Liver (tissue), 9 donors: Measurements from ENCODE around the gene IQGAP2. TPM values are rescaled to one million over a fixed set of nuclear protein-coding genes. Genes with fewer than 3 reads are reported as not detected.

Source experiments
- DNase-seq: peaks from one replicate; pipeline ENCODE4 v3.0.0-alpha.2; 2017; ENCODE audit warnings: low spot score
- H3K27ac ChIP-seq, 2 donors: one replicate each; pipeline ENCODE4 v1.7.0; 2013; ENCODE audit warnings: inconsistent platforms in 2 of 2, low read length in 2 of 2, control low read depth in 1 of 2, low read depth in 1 of 2, mild to moderate bottlenecking in 1 of 2
- H3K27me3 ChIP-seq, 4 donors: one replicate each; pipeline versions ENCODE4 v1.6.1 to v1.7.0; 2013; ENCODE audit warnings: low read length in 3 of 4, inconsistent platforms in 1 of 4, mild to moderate bottlenecking in 1 of 4, moderate library complexity in 1 of 4; ENCODE audit not compliant: control insufficient read depth in 4 of 4, insufficient read depth in 4 of 4
- H3K36me3 ChIP-seq, 4 donors: one replicate each; pipeline versions ENCODE4 v1.6.1 to v1.7.0; 2013; ENCODE audit warnings: low read length in 3 of 4, mild to moderate bottlenecking in 3 of 4, low read depth in 1 of 4, moderate library complexity in 1 of 4; ENCODE audit not compliant: control insufficient read depth in 4 of 4, insufficient read depth in 3 of 4
- H3K4me1 ChIP-seq, 4 donors: one replicate each; pipeline versions ENCODE4 v1.6.1 to v1.7.0; 2013; ENCODE audit warnings: low read length in 3 of 4, mild to moderate bottlenecking in 3 of 4, moderate library complexity in 1 of 4; ENCODE audit not compliant: control insufficient read depth in 4 of 4, insufficient read depth in 4 of 4
- H3K4me3 ChIP-seq, 3 donors: one replicate each; pipeline versions ENCODE4 v1.6.1 to v1.7.0; 2013; ENCODE audit warnings: low read length in 3 of 3, control low read depth in 1 of 3, low read depth in 1 of 3, mild to moderate bottlenecking in 1 of 3
- H3K9ac ChIP-seq, 2 donors: one replicate each; pipeline ENCODE4 v1.7.0; 2013; ENCODE audit warnings: low read length in 2 of 2, mild to moderate bottlenecking in 2 of 2, moderate library complexity in 2 of 2, control low read depth in 1 of 2, low read depth in 1 of 2
- H3K9me3 ChIP-seq, 4 donors: one replicate each; pipeline versions ENCODE4 v1.6.1 to v1.7.0; 2013; ENCODE audit warnings: low read length in 3 of 4; ENCODE audit not compliant: control insufficient read depth in 4 of 4
- EGR1 ChIP-seq, 2 donors: IDR thresholded peaks; 2 replicates each; pipeline ENCODE4 v1.6.1; 2016 to 2018; ENCODE audit warnings: antibody characterized with exemption in 2 of 2, low read depth in 2 of 2
- FOXA1 ChIP-seq: IDR thresholded peaks from 2 replicates; pipeline ENCODE4 v1.6.1; 2016; ENCODE audit warnings: antibody characterized with exemption
- FOXA2 ChIP-seq: IDR thresholded peaks from 2 replicates; pipeline ENCODE4 v1.6.1; 2016; ENCODE audit warnings: antibody characterized with exemption
- GABPA ChIP-seq, 2 donors: IDR thresholded peaks in 1 of 2; conservative IDR thresholded peaks in 1 of 2; 2 replicates each; pipeline ENCODE4 v1.6.1; 2016; ENCODE audit warnings: antibody characterized with exemption in 2 of 2, mild to moderate bottlenecking in 1 of 2, moderate library complexity in 1 of 2
- HNF4A ChIP-seq, 2 donors: conservative IDR thresholded peaks; 2 replicates each; pipeline ENCODE4 v1.6.1; 2016; ENCODE audit warnings: antibody characterized with exemption in 2 of 2, mild to moderate bottlenecking in 2 of 2
- HNF4G ChIP-seq: IDR thresholded peaks from 2 replicates; pipeline ENCODE4 v1.6.1; 2016; ENCODE audit warnings: antibody characterized with exemption
- JUND ChIP-seq, 2 donors: IDR thresholded peaks; 2 replicates each; pipeline ENCODE4 v1.6.1; 2016; ENCODE audit warnings: antibody characterized with exemption in 2 of 2
- NR2F2 ChIP-seq: IDR thresholded peaks from 2 replicates; pipeline ENCODE4 v1.6.1; 2016; ENCODE audit warnings: antibody characterized with exemption
- RAD21 ChIP-seq, 2 donors: IDR thresholded peaks; 2 replicates each; pipeline ENCODE4 v1.6.1; 2016; ENCODE audit warnings: antibody characterized with exemption in 2 of 2, mild to moderate bottlenecking in 2 of 2
- RXRA ChIP-seq, 2 donors: IDR thresholded peaks; 2 replicates each; pipeline ENCODE4 v1.6.1; 2017 to 2018; ENCODE audit warnings: antibody characterized with exemption in 2 of 2, mild to moderate bottlenecking in 1 of 2
- SP1 ChIP-seq: IDR thresholded peaks from 2 replicates; pipeline ENCODE4 v1.6.1; 2018; ENCODE audit warnings: antibody characterized with exemption, mild to moderate bottlenecking
- TAF1 ChIP-seq: conservative IDR thresholded peaks from 2 replicates; pipeline ENCODE4 v1.6.1; 2016; ENCODE audit warnings: antibody characterized with exemption, mild to moderate bottlenecking
- YY1 ChIP-seq: IDR thresholded peaks from 2 replicates; pipeline ENCODE4 v1.6.1; 2016; ENCODE audit warnings: antibody characterized with exemption, mild to moderate bottlenecking
- WGBS: extraction: QIAGEN DNeasy Blood & Tissue Kit; methylation state at CpG from one replicate; pipeline ENCODE4 v1.1.7; 2013; 5-methylcytosine and 5-hydroxymethylcytosine counted together
- polyA plus RNA-seq, 2 donors: library from polyadenylated mRNA; stranded (reverse) in 1 of 2; unstranded in 1 of 2; fragments of 200-250 nt in 1 of 2; fragments of >200 nt in 1 of 2; fragmentation: Nextera tagmentation in 1 of 2; extraction: Ambion mirVana in 1 of 2; gene quantifications; one replicate each; pipeline versions ENCODE4 v1.2.1 to v1.2.3, GENCODE V29; 2013 to 2015
- total RNA-seq, 2 donors: library from RNA; depleted of rRNA; stranded (reverse); fragments of >200 nt; gene quantifications; one replicate each; pipeline ENCODE4 v1.2.3, GENCODE V29; 2014
- TF ChIP-seq, protein P1 (sequence below): IDR thresholded peaks from 2 replicates; pipeline ENCODE4 v1.6.1; 2016; ENCODE audit warnings: antibody characterized with exemption
- TF ChIP-seq, protein P2 (sequence below): IDR thresholded peaks from 2 replicates; pipeline ENCODE4 v1.6.1; 2016; ENCODE audit warnings: antibody characterized with exemption
- TF ChIP-seq, protein P3 (sequence below): IDR thresholded peaks from 2 replicates; pipeline ENCODE4 v1.6.1; 2016; ENCODE audit warnings: antibody characterized with exemption
- TF ChIP-seq, protein P4 (sequence below): fragments of 150-350 bp; IDR thresholded peaks from 2 replicates; pipeline ENCODE4 v1.5.1; 2017; ENCODE audit warnings: improper control_type of control experiment, low read depth, low read length; ENCODE audit not compliant: missing input control
- TF ChIP-seq, protein P5 (sequence below): IDR thresholded peaks from 2 replicates; pipeline ENCODE4 v1.6.1; 2016; ENCODE audit warnings: antibody characterized with exemption, mild to moderate bottlenecking
- donor health status: healthy.
- donor health status: healthy.
- donor health status: healthy.
- donor health status: healthy.
- donor health status: healthy.

Gene IQGAP2
- total and polyA plus RNA-seq, 4 donors = 41.5 to 205 (median 102) TPM

DNA sequence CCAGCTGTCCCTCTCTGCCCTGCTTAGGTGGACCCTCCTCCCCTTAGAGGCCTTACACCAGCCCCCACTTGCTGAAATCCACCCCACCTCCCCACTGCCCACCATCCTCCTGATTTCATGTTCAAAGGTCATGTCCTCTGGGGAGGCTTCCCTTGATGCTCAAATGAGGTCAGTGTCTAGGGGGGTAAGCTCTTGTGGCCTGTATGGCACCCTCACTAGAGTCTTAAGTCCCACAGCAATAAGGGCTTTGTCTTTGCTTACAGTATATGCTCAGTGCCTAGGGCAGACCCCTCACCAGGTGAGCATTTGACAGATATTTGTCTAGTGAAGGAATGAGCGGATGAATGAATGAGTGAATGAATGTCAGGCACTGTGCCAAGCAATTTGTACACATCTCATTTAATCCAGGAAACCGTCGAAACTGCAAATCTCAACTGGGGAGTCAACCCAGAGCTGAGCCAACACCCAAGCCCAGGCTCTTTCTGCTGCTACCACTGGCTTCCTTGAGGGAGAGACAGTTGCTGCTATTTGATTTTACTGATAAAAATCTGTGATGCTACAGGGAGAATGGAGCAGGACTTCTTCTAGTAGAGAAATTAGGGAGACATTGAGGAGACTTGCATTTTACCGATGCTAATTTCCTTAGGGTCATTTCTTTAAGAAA, 101.9 kb downstream of the IQGAP2 start:
- Histone ChIP-seq H3K4me3 (no peak overlapping the region), H3K9ac (no peak overlapping the region), H3K27me3 (no peaks in the 10 kb centered on the region), H3K27ac (no peak overlapping the region), H3K9me3 (no peaks in the 10 kb centered on the region), H3K36me3 (no peaks in the 10 kb centered on the region), H3K4me1 (peaks cover 6 to 24% (median 15%) of the 10 kb centered on the region in 4 donors)
- WGBS = 72% methylated on average over 4 of the region's 4 CpGs
- TF ChIP-seq JUND (IDR thresholded peaks at IDR 0.05) (no peak), HNF4A (conservative IDR thresholded peaks at IDR 0.05) (no peak), GABPA (IDR thresholded peaks at IDR 0.05 in 1 of 2, conservative IDR thresholded peaks at IDR 0.05 in 1 of 2) (no peak), EGR1 (IDR thresholded peaks at IDR 0.05; ENCODE audit: low read depth in 2 of 2) (no peak), RXRA (IDR thresholded peaks at IDR 0.05) (no peak), YY1 (no peak), HNF4G (no peak), FOXA2 (no peak), RAD21 (IDR thresholded peaks at IDR 0.05) (no peak), TAF1 (no peak), NR2F2 (no peak), FOXA1 (no peak), SP1 (no peak)
- TF ChIP-seq, protein P1, sequence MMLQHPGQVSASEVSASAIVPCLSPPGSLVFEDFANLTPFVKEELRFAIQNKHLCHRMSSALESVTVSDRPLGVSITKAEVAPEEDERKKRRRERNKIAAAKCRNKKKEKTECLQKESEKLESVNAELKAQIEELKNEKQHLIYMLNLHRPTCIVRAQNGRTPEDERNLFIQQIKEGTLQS = no peak
- TF ChIP-seq, protein P2, sequence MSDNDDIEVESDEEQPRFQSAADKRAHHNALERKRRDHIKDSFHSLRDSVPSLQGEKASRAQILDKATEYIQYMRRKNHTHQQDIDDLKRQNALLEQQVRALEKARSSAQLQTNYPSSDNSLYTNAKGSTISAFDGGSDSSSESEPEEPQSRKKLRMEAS = no peak
- TF ChIP-seq, protein P3, sequence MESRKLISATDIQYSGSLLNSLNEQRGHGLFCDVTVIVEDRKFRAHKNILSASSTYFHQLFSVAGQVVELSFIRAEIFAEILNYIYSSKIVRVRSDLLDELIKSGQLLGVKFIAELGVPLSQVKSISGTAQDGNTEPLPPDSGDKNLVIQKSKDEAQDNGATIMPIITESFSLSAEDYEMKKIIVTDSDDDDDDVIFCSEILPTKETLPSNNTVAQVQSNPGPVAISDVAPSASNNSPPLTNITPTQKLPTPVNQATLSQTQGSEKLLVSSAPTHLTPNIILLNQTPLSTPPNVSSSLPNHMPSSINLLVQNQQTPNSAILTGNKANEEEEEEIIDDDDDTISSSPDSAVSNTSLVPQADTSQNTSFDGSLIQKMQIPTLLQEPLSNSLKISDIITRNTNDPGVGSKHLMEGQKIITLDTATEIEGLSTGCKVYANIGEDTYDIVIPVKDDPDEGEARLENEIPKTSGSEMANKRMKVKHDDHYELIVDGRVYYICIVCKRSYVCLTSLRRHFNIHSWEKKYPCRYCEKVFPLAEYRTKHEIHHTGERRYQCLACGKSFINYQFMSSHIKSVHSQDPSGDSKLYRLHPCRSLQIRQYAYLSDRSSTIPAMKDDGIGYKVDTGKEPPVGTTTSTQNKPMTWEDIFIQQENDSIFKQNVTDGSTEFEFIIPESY = no peak
- TF ChIP-seq, protein P4, sequence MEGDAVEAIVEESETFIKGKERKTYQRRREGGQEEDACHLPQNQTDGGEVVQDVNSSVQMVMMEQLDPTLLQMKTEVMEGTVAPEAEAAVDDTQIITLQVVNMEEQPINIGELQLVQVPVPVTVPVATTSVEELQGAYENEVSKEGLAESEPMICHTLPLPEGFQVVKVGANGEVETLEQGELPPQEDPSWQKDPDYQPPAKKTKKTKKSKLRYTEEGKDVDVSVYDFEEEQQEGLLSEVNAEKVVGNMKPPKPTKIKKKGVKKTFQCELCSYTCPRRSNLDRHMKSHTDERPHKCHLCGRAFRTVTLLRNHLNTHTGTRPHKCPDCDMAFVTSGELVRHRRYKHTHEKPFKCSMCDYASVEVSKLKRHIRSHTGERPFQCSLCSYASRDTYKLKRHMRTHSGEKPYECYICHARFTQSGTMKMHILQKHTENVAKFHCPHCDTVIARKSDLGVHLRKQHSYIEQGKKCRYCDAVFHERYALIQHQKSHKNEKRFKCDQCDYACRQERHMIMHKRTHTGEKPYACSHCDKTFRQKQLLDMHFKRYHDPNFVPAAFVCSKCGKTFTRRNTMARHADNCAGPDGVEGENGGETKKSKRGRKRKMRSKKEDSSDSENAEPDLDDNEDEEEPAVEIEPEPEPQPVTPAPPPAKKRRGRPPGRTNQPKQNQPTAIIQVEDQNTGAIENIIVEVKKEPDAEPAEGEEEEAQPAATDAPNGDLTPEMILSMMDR = no peak
- TF ChIP-seq, protein P5, sequence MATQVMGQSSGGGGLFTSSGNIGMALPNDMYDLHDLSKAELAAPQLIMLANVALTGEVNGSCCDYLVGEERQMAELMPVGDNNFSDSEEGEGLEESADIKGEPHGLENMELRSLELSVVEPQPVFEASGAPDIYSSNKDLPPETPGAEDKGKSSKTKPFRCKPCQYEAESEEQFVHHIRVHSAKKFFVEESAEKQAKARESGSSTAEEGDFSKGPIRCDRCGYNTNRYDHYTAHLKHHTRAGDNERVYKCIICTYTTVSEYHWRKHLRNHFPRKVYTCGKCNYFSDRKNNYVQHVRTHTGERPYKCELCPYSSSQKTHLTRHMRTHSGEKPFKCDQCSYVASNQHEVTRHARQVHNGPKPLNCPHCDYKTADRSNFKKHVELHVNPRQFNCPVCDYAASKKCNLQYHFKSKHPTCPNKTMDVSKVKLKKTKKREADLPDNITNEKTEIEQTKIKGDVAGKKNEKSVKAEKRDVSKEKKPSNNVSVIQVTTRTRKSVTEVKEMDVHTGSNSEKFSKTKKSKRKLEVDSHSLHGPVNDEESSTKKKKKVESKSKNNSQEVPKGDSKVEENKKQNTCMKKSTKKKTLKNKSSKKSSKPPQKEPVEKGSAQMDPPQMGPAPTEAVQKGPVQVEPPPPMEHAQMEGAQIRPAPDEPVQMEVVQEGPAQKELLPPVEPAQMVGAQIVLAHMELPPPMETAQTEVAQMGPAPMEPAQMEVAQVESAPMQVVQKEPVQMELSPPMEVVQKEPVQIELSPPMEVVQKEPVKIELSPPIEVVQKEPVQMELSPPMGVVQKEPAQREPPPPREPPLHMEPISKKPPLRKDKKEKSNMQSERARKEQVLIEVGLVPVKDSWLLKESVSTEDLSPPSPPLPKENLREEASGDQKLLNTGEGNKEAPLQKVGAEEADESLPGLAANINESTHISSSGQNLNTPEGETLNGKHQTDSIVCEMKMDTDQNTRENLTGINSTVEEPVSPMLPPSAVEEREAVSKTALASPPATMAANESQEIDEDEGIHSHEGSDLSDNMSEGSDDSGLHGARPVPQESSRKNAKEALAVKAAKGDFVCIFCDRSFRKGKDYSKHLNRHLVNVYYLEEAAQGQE = no peak
- DNase-seq = no peak
